ENCODE measurements around the gene RNLS. TPM values are rescaled to one million over a fixed set of nuclear protein-coding genes. Genes with fewer than 3 reads are reported as not detected.

RNLS gene
- total RNA-seq, 1 donor from 2014 or later: 12.1 TPM

GRCh38 chr10:88466786-88467185 lies 116.3 kb downstream of the RNLS start:
- no peaks in the 10 kb centered on the region for H3K27me3 ChIP-seq
- TF ChIP-seq, protein P1, sequence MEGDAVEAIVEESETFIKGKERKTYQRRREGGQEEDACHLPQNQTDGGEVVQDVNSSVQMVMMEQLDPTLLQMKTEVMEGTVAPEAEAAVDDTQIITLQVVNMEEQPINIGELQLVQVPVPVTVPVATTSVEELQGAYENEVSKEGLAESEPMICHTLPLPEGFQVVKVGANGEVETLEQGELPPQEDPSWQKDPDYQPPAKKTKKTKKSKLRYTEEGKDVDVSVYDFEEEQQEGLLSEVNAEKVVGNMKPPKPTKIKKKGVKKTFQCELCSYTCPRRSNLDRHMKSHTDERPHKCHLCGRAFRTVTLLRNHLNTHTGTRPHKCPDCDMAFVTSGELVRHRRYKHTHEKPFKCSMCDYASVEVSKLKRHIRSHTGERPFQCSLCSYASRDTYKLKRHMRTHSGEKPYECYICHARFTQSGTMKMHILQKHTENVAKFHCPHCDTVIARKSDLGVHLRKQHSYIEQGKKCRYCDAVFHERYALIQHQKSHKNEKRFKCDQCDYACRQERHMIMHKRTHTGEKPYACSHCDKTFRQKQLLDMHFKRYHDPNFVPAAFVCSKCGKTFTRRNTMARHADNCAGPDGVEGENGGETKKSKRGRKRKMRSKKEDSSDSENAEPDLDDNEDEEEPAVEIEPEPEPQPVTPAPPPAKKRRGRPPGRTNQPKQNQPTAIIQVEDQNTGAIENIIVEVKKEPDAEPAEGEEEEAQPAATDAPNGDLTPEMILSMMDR (IDR thresholded peaks at IDR 0.05): no peak
- no peak overlapping the region for H3K4me3 ChIP-seq
- DNase-seq (ENCODE audit: low spot score in 2 of 2): no peak
- intact Hi-C loops (cut with DNase I): no loop called here
- H3K36me3 ChIP-seq: no peaks in the 10 kb centered on the region
- H3K27ac ChIP-seq: no peak overlapping the region
- H3K4me1 ChIP-seq: peaks cover 7% of the 10 kb centered on the region in 2 donors
- no peaks in the 10 kb centered on the region for H3K9me3 ChIP-seq

- Histone ChIP-seq H3K27ac (no peak overlapping the region), H3K9me3 (no peaks in the 10 kb centered on the region), H3K36me3 (no peaks in the 10 kb centered on the region), H3K4me1 (peaks cover 7% of the 10 kb centered on the region in 2 donors), H3K27me3 (no peaks in the 10 kb centered on the region), H3K4me3 (no peak overlapping the region)
- TF ChIP-seq, protein P1 (IDR thresholded peaks at IDR 0.05): no peak
- DNase-seq (ENCODE audit: low spot score in 2 of 2): no peak
- intact Hi-C loops (cut with DNase I): no loop called here
Observed at GRCh38 chr10:88465765-88466164, 117.4 kb downstream of the RNLS start.

GRCh38 chr10:88463811-88464210 lies 119.3 kb downstream of the RNLS start:
- H3K27ac ChIP-seq: no peak overlapping the region

GRCh38 chr10:88461426-88461825 lies 121.7 kb downstream of the RNLS start:
- TF ChIP-seq, protein P1 (IDR thresholded peaks at IDR 0.05): no peak
- intact Hi-C loops (cut with DNase I): no loop called here
- Histone ChIP-seq H3K4me1 (no peaks in the 10 kb centered on the region), H3K27ac (no peak overlapping the region), H3K9me3 (no peaks in the 10 kb centered on the region), H3K27me3 (no peaks in the 10 kb centered on the region), H3K36me3 (no peaks in the 10 kb centered on the region), H3K4me3 (no peak overlapping the region)
- no peak for DNase-seq (ENCODE audit: low spot score in 2 of 2)

More at GRCh38 chr10:88463811-88464210, 119.3 kb downstream of the RNLS start:
- Histone ChIP-seq H3K9me3 (no peaks in the 10 kb centered on the region), H3K4me1 (peaks cover 7% of the 10 kb centered on the region in 2 donors), H3K4me3 (no peak overlapping the region), H3K36me3 (no peaks in the 10 kb centered on the region), H3K27me3 (no peaks in the 10 kb centered on the region)
- intact Hi-C loops (cut with DNase I): no loop called here
- TF ChIP-seq, protein P1 (IDR thresholded peaks at IDR 0.05): no peak
- DNase-seq (ENCODE audit: low spot score in 2 of 2): no peak

GRCh38 chr10:88459530-88459929 lies 123.6 kb downstream of the RNLS start:
- no peaks in the 10 kb centered on the region for H3K36me3 ChIP-seq
- H3K27me3 ChIP-seq: no peaks in the 10 kb centered on the region
- intact Hi-C loops (cut with DNase I): no loop called here
- H3K4me1 ChIP-seq: no peaks in the 10 kb centered on the region
- no peak overlapping the region for H3K27ac ChIP-seq
- no peak overlapping the region for H3K4me3 ChIP-seq
- H3K9me3 ChIP-seq: no peaks in the 10 kb centered on the region
- DNase-seq (ENCODE audit: low spot score in 2 of 2): no peak
- TF ChIP-seq, protein P1 (IDR thresholded peaks at IDR 0.05): no peak

- H3K27me3 ChIP-seq: no peaks in the 10 kb centered on the region
- H3K4me1 ChIP-seq: no peaks in the 10 kb centered on the region
- intact Hi-C loops (cut with DNase I): no loop called here
- no peaks in the 10 kb centered on the region for H3K36me3 ChIP-seq
- no peak overlapping the region for H3K4me3 ChIP-seq
- no peak for DNase-seq (ENCODE audit: low spot score in 2 of 2)
- TF ChIP-seq, protein P1 (IDR thresholded peaks at IDR 0.05): no peak
- no peaks in the 10 kb centered on the region for H3K9me3 ChIP-seq
- no peak overlapping the region for H3K27ac ChIP-seq
Observed at GRCh38 chr10:88458209-88458608, 124.9 kb downstream of the RNLS start.

Measured in ascending aorta (tissue), 2 donors.